SJCRH30 (cell line): Measurements from ENCODE around the gene EFEMP1. TPM values are rescaled to one million over a fixed set of nuclear protein-coding genes. Genes with fewer than 3 reads are reported as not detected.

Experiments used
- DNase-seq, 2 experiments: peaks; one replicate each; pipeline ENCODE4 v3.0.0-alpha.2; 2015 to 2020
- H3K27ac ChIP-seq: fragments of 250-450 bp; sonication (Bioruptor Pico); 2 replicates; pipeline ENCODE4 v1.5.1; 2020; ENCODE audit warnings: mild to moderate bottlenecking, moderate library complexity
- H3K27me3 ChIP-seq: fragments of 250-450 bp; sonication (Bioruptor Pico); 2 replicates; pipeline ENCODE4 v1.5.1; 2020; ENCODE audit warnings: mild to moderate bottlenecking, moderate library complexity
- H3K36me3 ChIP-seq: fragments of 250-450 bp; sonication (Bioruptor Pico); 2 replicates; pipeline ENCODE4 v1.5.1; 2020; ENCODE audit warnings: mild to moderate bottlenecking, moderate library complexity
- H3K4me1 ChIP-seq: fragments of 250-450 bp; sonication (Bioruptor Pico); 2 replicates; pipeline ENCODE4 v1.5.1; 2020; ENCODE audit warnings: mild to moderate bottlenecking, moderate library complexity
- H3K4me3 ChIP-seq: fragments of 250-450 bp; sonication (Bioruptor Pico); 2 replicates; pipeline ENCODE4 v1.5.1; 2020; ENCODE audit warnings: mild to moderate bottlenecking, moderate library complexity
- H3K9me3 ChIP-seq: fragments of 250-450 bp; sonication (Bioruptor Pico); replicated peaks from 2 replicates; pipeline ENCODE4 v1.5.1; 2020; ENCODE audit warnings: mild to moderate bottlenecking, moderate library complexity
- total RNA-seq: library from RNA; depleted of rRNA; stranded (reverse); fragments of >200 nt; shearing (Covaris generic); gene quantifications from 2 replicates; pipeline ENCODE4 v1.2.3, GENCODE V29; 2014

Gene EFEMP1
- total RNA-seq, 1 experiment from 2014 or later: 0.06 TPM

- Histone ChIP-seq H3K27me3 (peaks cover 9% of the 10 kb centered on the region), H3K4me1 (no peaks in the 10 kb centered on the region), H3K27ac (no peak overlapping the region), H3K36me3 (no peaks in the 10 kb centered on the region), H3K4me3 (no peak overlapping the region), H3K9me3 (no peaks in the 10 kb centered on the region)
- no peak for DNase-seq
Observed at GRCh38 chr2:55876429-55877086, 47.0 kb downstream of the EFEMP1 start.

- Histone ChIP-seq H3K4me1 (no peaks in the 10 kb centered on the region), H3K9me3 (no peaks in the 10 kb centered on the region), H3K27me3 (peaks cover 9% of the 10 kb centered on the region), H3K27ac (no peak overlapping the region), H3K4me3 (no peak overlapping the region), H3K36me3 (no peaks in the 10 kb centered on the region)
- no peak for DNase-seq
Observed at GRCh38 chr2:55875434-55876135, 48.0 kb downstream of the EFEMP1 start.

- peaks cover 9% of the 10 kb centered on the region for H3K27me3 ChIP-seq
- no peaks in the 10 kb centered on the region for H3K9me3 ChIP-seq
- no peak for DNase-seq
- H3K4me1 ChIP-seq: no peaks in the 10 kb centered on the region
- H3K36me3 ChIP-seq: no peaks in the 10 kb centered on the region
- H3K27ac ChIP-seq: no peak overlapping the region
- no peak overlapping the region for H3K4me3 ChIP-seq
Observed at GRCh38 chr2:55874338-55874737, 49.2 kb downstream of the EFEMP1 start.

GRCh38 chr2:55871637-55872036, 51.9 kb downstream of the EFEMP1 start:
- DNase-seq: no peak
- Histone ChIP-seq H3K4me1 (no peaks in the 10 kb centered on the region), H3K4me3 (no peak overlapping the region), H3K9me3 (no peaks in the 10 kb centered on the region), H3K36me3 (no peaks in the 10 kb centered on the region), H3K27me3 (peaks cover 9% of the 10 kb centered on the region), H3K27ac (no peak overlapping the region)

- no peaks in the 10 kb centered on the region for H3K4me1 ChIP-seq
- DNase-seq: no peak
- H3K9me3 ChIP-seq: no peaks in the 10 kb centered on the region
- H3K36me3 ChIP-seq: no peaks in the 10 kb centered on the region
- no peak overlapping the region for H3K4me3 ChIP-seq
- no peak overlapping the region for H3K27ac ChIP-seq
- H3K27me3 ChIP-seq: peaks cover 9% of the 10 kb centered on the region
Observed at GRCh38 chr2:55869637-55870325, 53.8 kb downstream of the EFEMP1 start.

- Histone ChIP-seq H3K27me3 (no peaks in the 10 kb centered on the region; the same call in 1 of the 2 replicates), H3K9me3 (no peaks in the 10 kb centered on the region), H3K4me3 (no peak overlapping the region), H3K4me1 (no peaks in the 10 kb centered on the region), H3K36me3 (no peaks in the 10 kb centered on the region), H3K27ac (no peak overlapping the region)
- DNase-seq: no peak
Observed at GRCh38 chr2:55865096-55865835, 58.3 kb downstream of the EFEMP1 start.

GRCh38 chr2:55864351-55865084, 59.1 kb downstream of the EFEMP1 start:
- Histone ChIP-seq H3K27ac (no peak overlapping the region), H3K4me3 (no peak overlapping the region), H3K27me3 (no peaks in the 10 kb centered on the region; the same call in 1 of the 2 replicates), H3K4me1 (no peaks in the 10 kb centered on the region), H3K9me3 (no peaks in the 10 kb centered on the region), H3K36me3 (no peaks in the 10 kb centered on the region)
- DNase-seq: no peak

GRCh38 chr2:55862673-55863390, 60.8 kb downstream of the EFEMP1 start:
- Histone ChIP-seq H3K27ac (no peak overlapping the region), H3K9me3 (no peaks in the 10 kb centered on the region), H3K4me3 (no peak overlapping the region), H3K4me1 (no peaks in the 10 kb centered on the region), H3K27me3 (no peaks in the 10 kb centered on the region; the same call in 1 of the 2 replicates), H3K36me3 (no peaks in the 10 kb centered on the region)
- no peak for DNase-seq

- DNase-seq: no peak
- no peaks in the 10 kb centered on the region for H3K4me1 ChIP-seq
- no peak overlapping the region for H3K4me3 ChIP-seq
- no peaks in the 10 kb centered on the region for H3K36me3 ChIP-seq
- H3K27me3 ChIP-seq: no peaks in the 10 kb centered on the region; the same call in 1 of the 2 replicates
- no peaks in the 10 kb centered on the region for H3K9me3 ChIP-seq
- H3K27ac ChIP-seq: no peak overlapping the region
Observed at GRCh38 chr2:55862246-55862645, 61.3 kb downstream of the EFEMP1 start.

- DNase-seq: no peak
- H3K27me3 ChIP-seq: no peaks in the 10 kb centered on the region; the same call in 1 of the 2 replicates
- no peaks in the 10 kb centered on the region for H3K9me3 ChIP-seq
- H3K4me3 ChIP-seq: no peak overlapping the region
- H3K36me3 ChIP-seq: no peaks in the 10 kb centered on the region
- H3K27ac ChIP-seq: no peak overlapping the region
- no peaks in the 10 kb centered on the region for H3K4me1 ChIP-seq
Observed at GRCh38 chr2:55861733-55862132, 61.8 kb downstream of the EFEMP1 start.

- no peak for DNase-seq
- H3K9me3 ChIP-seq: no peaks in the 10 kb centered on the region
- H3K4me1 ChIP-seq: no peaks in the 10 kb centered on the region
- H3K27ac ChIP-seq: no peak overlapping the region
- H3K36me3 ChIP-seq: no peaks in the 10 kb centered on the region
- H3K4me3 ChIP-seq: no peak overlapping the region
- H3K27me3 ChIP-seq: no peaks in the 10 kb centered on the region; the same call in 1 of the 2 replicates
Observed at GRCh38 chr2:55860832-55861231, 62.8 kb downstream of the EFEMP1 start.

GRCh38 chr2:55859875-55860274, 63.7 kb downstream of the EFEMP1 start:
- H3K27me3 ChIP-seq: no peaks in the 10 kb centered on the region; the same call in 1 of the 2 replicates
- no peaks in the 10 kb centered on the region for H3K4me1 ChIP-seq
- H3K9me3 ChIP-seq: no peaks in the 10 kb centered on the region
- H3K27ac ChIP-seq: no peak overlapping the region
- no peaks in the 10 kb centered on the region for H3K36me3 ChIP-seq
- H3K4me3 ChIP-seq: no peak overlapping the region
- no peak for DNase-seq

- Histone ChIP-seq H3K36me3 (no peaks in the 10 kb centered on the region), H3K4me3 (no peak overlapping the region), H3K4me1 (no peaks in the 10 kb centered on the region), H3K9me3 (no peaks in the 10 kb centered on the region), H3K27ac (no peak overlapping the region), H3K27me3 (no peaks in the 10 kb centered on the region; the same call in 1 of the 2 replicates)
- DNase-seq: no peak
Observed at GRCh38 chr2:55857766-55858165, 65.8 kb downstream of the EFEMP1 start.

GRCh38 chr2:55856936-55857335, 66.6 kb downstream of the EFEMP1 start:
- DNase-seq: no peak
- H3K4me1 ChIP-seq: no peaks in the 10 kb centered on the region
- no peaks in the 10 kb centered on the region for H3K9me3 ChIP-seq
- no peak overlapping the region for H3K4me3 ChIP-seq
- H3K36me3 ChIP-seq: no peaks in the 10 kb centered on the region
- no peak overlapping the region for H3K27ac ChIP-seq
- H3K27me3 ChIP-seq: no peaks in the 10 kb centered on the region; the same call in 1 of the 2 replicates
